Stimulated activated CD8-positive, alpha-beta memory T cell treated with anti-CD3 and anti-CD28 coated beads, Interleukin-12 subunit alpha, Interleukin-12 subunit beta, amount 100 ng/mL, for 4 hours (primary cell): Measurements from ENCODE around the gene CALY.
A peak's percentile ranks its signal among the peaks of the same experiment; 100 is the strongest.
"Not testable (repeated sequence)": the region's sequence is repeated elsewhere in the genome, so short reads cannot be mapped to it uniquely, and the experiment has no call there.

Experiments
- DNase-seq: peaks from one replicate; pipeline ENCODE4 v3.0.0-alpha.2; 2020; ENCODE audit warnings: low read depth

The CALY gene

GRCh38 chr10:133329491-133330202 lies 7.0 kb downstream of the CALY start:
- peak; percentile 70 for DNase-seq

DNA sequence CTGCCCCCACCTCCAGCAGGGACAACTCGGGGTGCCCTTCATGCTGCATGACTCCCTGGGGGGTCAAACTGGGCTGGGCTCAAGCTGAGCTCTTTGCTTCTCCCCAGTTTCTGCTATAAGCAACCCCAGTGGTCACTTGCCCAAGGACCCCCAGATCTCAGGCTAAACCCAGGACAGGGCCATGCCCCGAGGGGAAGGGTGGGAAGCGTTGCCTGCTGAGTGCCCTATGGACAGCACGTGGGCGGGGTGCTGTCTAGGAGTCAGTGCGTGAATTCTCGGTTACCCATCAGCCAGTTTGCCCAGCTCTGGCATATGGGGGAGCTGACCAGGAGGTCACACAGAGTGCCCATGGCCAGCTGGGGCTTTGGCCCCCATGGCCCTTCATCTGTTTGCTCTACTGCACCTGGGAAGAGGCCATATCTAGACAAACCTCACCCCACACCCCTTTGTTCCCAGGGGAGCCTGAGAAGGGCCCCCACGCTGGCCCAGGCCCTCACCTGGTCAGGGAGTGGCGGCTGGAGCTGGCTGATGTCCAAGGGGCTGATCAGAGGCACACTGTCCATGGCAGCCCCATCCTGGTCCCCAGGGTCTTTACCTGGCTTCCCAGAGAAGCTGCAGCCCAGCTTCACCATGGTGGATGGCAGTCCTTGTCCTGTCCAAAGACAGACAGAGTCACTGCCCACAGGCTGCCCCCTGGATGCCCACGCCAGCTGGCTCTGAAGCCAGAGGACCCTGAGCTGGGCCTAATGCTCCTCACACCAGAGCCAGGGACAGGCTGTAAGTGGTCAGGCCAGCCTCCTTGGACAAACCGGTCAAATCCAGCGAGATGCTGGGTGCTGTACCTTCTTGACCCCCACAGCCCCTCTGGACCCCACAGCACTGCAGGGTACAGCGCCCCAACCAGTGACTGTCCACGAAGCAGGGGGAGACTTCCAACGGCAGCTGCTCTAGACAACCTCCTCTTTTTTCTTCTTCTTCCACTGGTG lies 8.0 kb downstream of the CALY start:
- no peak for DNase-seq

DNA sequence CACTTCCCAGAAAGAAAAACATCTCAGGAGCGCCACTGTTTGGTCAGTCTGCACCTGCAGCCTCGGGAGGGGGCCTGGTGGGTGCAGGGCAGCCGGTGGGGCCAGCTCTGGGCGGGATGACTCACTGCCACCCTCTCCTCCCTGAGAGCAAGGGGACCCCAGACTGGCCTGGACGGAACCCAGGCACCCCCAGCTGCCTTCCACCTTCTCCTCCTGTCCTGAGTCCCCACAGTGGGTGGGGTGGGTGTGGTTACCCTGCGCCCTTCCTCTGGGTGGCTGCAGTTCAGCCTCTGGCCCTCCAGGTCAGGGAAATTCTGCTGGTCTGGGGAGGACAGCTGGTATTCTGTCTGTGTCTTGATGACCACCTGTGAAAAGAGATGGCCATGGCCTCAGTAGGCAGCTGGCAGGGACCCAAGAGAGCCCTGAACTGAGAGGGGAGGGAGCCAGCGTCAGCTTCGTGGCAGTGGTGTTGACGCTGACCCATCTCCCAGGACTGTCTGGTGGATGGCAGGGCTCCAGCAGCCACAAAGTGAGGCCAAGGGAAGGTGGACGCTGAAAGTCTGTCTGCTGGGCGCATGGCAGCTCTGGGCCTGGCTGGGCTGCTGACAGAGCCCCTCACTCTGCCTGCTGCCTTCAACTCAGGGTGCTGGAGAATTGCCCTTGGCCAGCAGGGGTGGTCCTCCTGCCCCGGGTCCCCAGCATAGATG lies 8.9 kb downstream of the CALY start:
- no peak for DNase-seq

- no peak for DNase-seq
These were observed 9.7 kb downstream of the CALY start for GRCh38 chr10:133326745-133327650.

DNA sequence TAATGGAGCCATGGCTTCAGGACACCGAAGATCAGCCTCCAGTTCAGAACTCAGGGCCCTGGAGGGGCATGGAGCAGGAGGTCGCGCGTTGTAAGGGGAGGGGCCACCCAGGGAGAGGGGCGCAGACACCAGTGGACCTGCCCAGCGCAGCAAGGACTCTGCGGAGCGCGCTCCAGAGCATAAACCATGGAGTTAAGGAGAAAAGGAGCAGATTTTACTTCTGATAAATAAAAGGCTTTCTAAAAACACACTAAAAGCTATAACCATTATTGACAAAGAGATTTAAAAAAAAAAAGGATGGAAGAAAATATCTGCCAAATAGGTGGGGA lies 10.5 kb downstream of the CALY start:
- no peak for DNase-seq

- DNase-seq = no peak
These were observed 11.1 kb downstream of the CALY start for GRCh38 chr10:133325440-133326222.

GRCh38 chr10:133324857-133325260 lies 11.8 kb downstream of the CALY start:
- DNase-seq = no peak

- no peak for DNase-seq
These were observed 12.4 kb downstream of the CALY start for GRCh38 chr10:133324198-133324792.

DNA sequence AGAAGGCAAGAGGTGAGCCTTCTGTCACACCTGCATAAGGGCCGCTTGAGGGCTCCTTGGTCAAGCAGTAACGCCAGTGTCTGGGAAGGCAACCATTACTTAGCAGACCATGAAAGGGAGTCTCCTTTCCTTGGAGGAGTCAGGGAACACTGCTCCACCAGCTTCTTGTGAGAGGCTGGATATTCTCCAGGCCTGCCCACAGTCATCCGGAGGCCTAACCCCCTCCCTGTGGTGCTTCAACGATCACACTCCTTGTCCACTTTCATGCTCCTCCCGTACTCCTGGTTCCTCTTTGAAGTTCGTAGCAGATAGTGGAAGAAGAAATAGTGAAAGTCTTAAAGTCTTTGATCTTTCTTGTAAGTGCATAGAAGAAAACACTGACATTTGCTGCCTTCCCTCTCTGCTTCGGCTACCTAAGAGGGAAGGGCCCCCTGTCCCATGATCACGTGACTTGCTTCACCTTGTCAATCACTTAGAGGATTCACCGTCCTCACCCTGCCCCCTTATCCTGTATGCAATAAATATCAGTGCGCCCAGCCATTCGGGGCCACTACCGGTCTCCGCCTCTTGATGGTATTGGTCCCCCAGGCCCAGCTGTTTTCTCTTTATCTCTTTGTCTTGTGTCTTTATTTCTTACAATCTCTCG lies 14.5 kb downstream of the CALY start:
- DNase-seq = not testable (repeated sequence)

DNA sequence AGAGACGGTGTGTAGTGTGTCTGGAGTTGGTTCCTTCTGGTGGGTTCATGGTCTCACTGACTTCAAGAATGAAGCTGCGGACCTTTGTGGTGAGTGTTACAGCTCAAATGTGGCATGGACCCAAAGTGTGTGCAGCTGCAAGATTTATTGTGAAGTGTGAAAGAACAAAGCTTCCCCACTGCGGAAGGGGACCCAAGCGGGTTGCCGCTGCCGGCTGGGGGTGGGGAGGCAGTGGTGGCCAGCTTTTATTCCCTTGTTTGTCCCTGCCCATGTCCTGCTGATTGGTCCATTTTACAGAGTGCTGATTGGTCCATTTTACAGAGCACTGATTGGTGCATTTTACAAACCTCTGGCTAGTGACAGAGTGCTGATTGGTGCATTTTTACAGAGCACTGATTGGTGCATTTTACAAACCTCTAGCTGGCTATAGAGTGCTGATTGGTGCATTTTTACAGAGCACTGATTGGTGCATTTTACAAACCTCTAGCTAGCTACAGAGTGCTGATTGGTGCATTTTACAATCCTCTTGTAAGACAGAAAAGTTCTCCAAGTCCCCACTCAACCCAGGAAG lies 15.8 kb downstream of the CALY start:
- not testable (repeated sequence) for DNase-seq

DNA sequence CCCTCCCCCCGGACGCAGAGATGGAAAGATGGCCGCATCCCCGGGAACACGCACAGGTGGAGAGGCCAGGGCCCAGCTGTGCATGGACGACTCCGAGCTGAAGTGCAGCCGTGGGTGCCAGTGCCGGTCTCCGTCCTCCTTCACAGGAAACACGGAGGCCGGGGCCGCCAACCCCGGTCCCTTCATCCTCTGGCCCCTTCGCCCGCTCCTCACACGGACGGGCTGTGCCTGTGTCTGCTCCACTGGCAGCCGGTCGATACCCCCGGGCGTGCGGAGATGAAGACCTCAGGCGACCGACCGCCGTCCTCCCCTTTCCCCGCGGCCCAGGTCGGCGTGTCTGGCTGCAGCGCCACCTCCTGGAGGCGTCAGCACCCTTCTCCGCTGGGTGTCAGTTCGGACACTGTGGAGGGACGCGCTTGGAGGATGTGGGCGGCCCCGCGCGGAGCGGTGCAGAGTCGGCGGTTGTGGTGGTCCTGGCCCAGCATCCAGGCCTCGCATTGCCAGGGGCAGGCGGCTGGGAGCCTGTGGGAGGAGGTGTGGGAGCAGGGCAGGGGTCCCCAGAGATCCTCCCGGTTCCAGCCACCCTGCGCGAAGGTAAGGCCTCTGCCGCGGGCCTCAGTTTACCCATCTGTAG lies 18.1 kb downstream of the CALY start:
- peak; percentile 37 for DNase-seq

- DNase-seq = no peak
These were observed 20.0 kb downstream of the CALY start for GRCh38 chr10:133316732-133317131.

GRCh38 chr10:133316266-133316665 lies 20.4 kb downstream of the CALY start:
- no peak for DNase-seq

DNA sequence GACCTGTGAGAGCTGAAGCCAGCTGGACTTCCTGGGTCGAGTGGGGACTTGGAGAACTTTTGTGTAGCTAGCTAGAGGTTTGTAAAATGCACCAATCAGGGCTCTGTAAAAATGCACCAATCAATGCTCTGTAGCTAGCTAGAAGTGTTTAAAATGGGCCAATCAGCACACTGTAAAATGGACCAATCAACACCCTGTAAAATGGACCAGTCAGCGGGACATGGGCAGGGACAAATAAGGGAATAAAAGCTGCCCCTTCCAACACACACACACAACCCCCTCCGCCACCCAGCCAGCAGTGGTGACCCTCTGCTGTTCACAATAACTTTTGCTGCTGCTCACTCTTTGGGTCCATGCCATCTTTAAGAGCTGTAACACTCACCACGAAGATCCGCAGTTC lies 20.8 kb downstream of the CALY start:
- no peak for DNase-seq

DNA sequence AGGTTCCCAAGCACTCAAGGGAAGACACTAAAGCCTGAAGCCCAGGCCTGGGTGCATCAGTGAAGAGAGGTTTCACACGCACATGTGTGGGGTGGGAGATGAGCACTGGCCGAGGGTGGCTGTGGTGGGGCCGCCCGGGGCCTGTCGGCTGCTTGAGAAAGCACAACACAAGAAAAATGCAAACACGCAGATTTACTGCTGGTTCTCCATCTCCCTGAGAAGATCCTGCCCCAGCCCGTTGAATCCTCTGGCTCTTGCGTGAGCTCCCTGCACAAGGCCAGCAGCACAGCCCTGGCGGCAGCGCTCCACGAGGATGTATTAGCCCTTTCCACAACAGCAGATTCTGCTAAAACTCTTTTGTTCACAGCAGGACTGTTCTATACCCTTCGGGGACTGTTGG lies 21.8 kb downstream of the CALY start:
- no peak for DNase-seq

DNA sequence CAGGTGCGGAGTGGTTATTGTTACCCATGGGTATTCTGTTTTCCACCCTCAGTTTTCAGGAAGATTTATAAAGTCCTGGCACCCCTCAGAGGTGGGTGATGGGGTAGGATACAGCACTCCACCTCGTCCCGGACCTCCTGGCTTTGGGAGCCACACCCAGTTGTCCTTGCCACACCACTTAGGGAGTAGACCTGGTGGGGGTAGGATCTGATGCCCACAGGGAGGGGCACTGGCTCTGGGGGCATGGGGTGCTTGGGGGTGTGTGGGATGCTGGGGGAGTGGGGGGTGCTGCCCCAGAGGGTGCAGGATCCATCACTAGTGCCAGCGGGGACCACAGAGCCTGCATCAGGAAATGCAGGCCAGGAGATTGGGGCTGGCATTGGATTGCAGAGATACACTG lies 23.5 kb downstream of the CALY start:
- no peak for DNase-seq

DNA sequence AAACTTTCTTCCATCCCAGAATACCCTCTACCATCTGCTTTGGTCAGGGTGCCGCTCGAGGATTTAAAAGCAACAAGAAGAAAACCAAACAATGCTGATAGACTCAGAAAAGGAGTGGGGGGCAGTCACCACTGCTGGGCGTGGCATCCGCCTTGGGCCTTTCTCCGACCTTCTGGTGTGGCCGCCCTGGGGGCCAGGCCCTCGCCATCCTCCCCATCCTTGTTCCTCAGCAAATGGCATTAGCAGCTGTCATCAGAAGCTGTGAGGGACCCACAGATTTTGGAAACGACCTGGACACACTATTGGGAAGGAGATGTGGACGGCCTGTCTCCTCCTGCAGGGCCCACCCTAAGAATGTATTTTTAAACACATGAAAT lies 23.9 kb downstream of the CALY start:
- no peak for DNase-seq

GRCh38 chr10:133312016-133312768 lies 24.5 kb downstream of the CALY start:
- DNase-seq = no peak
